Osteoblast (primary cell): ENCODE data around the gene ADAM10. TPM values are rescaled to one million over a fixed set of nuclear protein-coding genes. Genes with fewer than 3 reads are reported as not detected.

ENCODE experiments used
- DNase-seq: peaks from one replicate; pipeline ENCODE4 v3.0.0; 2011; ENCODE audit warnings: low spot score, mixed read lengths; ENCODE audit not compliant: insufficient read length; ENCODE audit errors: missing footprints
- H2AFZ ChIP-seq: 2 replicates; pipeline ENCODE4 v1.6.0; 2011; ENCODE audit warnings: mild to moderate bottlenecking, low read length
- H3K27ac ChIP-seq: 2 replicates; pipeline ENCODE4 v1.5.1; 2011; ENCODE audit warnings: mild to moderate bottlenecking, low read depth, low read length, moderate library complexity
- H3K27me3 ChIP-seq: 2 replicates; pipeline ENCODE4 v1.6.0; 2012; ENCODE audit warnings: mild to moderate bottlenecking, control low read depth, inconsistent platforms, low read length, moderate library complexity; ENCODE audit not compliant: insufficient read depth
- H3K36me3 ChIP-seq: 2 replicates; pipeline ENCODE4 v1.5.1; 2011; ENCODE audit warnings: mild to moderate bottlenecking, low read length, control low read depth, moderate library complexity; ENCODE audit not compliant: insufficient read depth
- H3K4me1 ChIP-seq: 2 replicates; pipeline ENCODE4 v1.5.1; 2011; ENCODE audit warnings: mild to moderate bottlenecking, low read length, control low read depth, moderate library complexity; ENCODE audit not compliant: insufficient read depth
- H3K4me2 ChIP-seq: 2 replicates; pipeline ENCODE4 v1.6.0; 2011; ENCODE audit warnings: mild to moderate bottlenecking, low read length; ENCODE audit not compliant: insufficient read depth
- H3K4me3 ChIP-seq: fragments of 200-600 bp; sonication (generic); 3 replicates; pipeline ENCODE4 v1.5.1; 2012; ENCODE audit warnings: mild to moderate bottlenecking, low read length, inconsistent platforms; ENCODE audit not compliant: insufficient read depth
- H3K79me2 ChIP-seq: 2 replicates; pipeline ENCODE4 v1.6.0; 2012; ENCODE audit warnings: mild to moderate bottlenecking, low read length, control low read depth, inconsistent platforms; ENCODE audit not compliant: insufficient read depth
- H3K9me3 ChIP-seq: 2 replicates; pipeline ENCODE4 v1.5.1; 2011; ENCODE audit warnings: low read depth, low read length, control low read depth
- H4K20me1 ChIP-seq: 2 replicates; pipeline ENCODE4 v1.6.0; 2012; ENCODE audit warnings: mild to moderate bottlenecking, low read length, control low read depth; ENCODE audit not compliant: insufficient read depth
- total RNA-seq: library from RNA; depleted of rRNA; stranded (reverse); fragments of >200 nt; gene quantifications from 2 replicates; pipeline ENCODE4 v1.2.3, GENCODE V29; 2012
- TF ChIP-seq, protein P1 (sequence below): IDR thresholded peaks from 2 replicates; pipeline ENCODE4 v1.5.1; 2011; ENCODE audit warnings: mild to moderate bottlenecking, low read depth, low read length, moderate library complexity; ENCODE audit errors: extremely low read depth

The ADAM10 gene
- total RNA-seq, 1 donor: 122 TPM

DNA sequence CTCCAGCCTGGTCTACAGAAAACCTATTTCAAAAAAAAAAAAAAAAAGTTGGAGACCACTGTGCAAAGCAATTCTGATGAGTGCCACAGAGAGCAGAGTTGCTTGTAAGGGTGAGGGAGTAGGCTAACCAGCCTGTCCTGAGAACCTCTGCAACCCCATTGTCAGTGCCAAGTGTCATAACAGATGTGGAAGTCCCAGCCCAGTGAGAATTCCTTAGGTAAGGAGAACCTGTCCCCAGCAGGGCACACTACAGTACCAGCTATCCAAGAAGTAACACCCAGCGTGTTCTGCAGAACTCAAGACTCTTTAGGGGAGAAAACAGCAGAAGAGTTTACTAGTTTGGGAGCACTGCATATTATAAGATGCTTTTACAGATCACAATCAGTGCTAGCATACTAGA, 161.4 kb downstream of the ADAM10 start:
- Histone ChIP-seq H3K4me2 (no peak overlapping the region), H3K4me3 (no peak overlapping the region), H3K4me1 (no peaks in the 10 kb centered on the region), H3K79me2 (no peaks in the 10 kb centered on the region), H3K27ac (no peak overlapping the region), H3K27me3 (peaks cover 4% of the 10 kb centered on the region), H4K20me1 (no peaks in the 10 kb centered on the region), H3K9me3 (no peaks in the 10 kb centered on the region), H3K36me3 (no peaks in the 10 kb centered on the region), H2AFZ (no peak overlapping the region)
- DNase-seq: no peak
- TF ChIP-seq, protein P1, sequence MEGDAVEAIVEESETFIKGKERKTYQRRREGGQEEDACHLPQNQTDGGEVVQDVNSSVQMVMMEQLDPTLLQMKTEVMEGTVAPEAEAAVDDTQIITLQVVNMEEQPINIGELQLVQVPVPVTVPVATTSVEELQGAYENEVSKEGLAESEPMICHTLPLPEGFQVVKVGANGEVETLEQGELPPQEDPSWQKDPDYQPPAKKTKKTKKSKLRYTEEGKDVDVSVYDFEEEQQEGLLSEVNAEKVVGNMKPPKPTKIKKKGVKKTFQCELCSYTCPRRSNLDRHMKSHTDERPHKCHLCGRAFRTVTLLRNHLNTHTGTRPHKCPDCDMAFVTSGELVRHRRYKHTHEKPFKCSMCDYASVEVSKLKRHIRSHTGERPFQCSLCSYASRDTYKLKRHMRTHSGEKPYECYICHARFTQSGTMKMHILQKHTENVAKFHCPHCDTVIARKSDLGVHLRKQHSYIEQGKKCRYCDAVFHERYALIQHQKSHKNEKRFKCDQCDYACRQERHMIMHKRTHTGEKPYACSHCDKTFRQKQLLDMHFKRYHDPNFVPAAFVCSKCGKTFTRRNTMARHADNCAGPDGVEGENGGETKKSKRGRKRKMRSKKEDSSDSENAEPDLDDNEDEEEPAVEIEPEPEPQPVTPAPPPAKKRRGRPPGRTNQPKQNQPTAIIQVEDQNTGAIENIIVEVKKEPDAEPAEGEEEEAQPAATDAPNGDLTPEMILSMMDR: no peak

DNA sequence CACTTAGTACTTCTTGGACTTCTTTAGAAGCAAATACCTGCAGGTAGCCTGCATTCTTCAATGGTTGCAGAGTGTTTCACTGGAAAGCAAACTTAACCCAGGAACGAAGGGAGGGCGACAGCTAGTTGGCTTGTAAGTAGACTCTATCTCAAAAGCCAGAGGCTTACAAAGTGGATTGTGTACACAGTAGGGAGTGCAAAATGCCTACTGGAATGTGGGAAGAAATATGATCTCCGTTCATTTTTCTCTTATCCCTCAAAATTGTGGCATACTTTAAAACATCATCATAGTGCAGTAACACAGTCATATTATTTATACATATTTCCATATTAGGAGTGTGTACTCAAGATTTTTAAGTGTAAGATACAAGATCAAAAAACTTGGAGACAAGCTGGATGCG, 162.0 kb downstream of the ADAM10 start:
- H3K4me2 ChIP-seq: no peak overlapping the region
- peaks cover 4% of the 10 kb centered on the region for H3K27me3 ChIP-seq
- no peaks in the 10 kb centered on the region for H3K36me3 ChIP-seq
- no peak for DNase-seq
- TF ChIP-seq, protein P1: no peak
- H2AFZ ChIP-seq: no peak overlapping the region
- H4K20me1 ChIP-seq: no peaks in the 10 kb centered on the region
- no peaks in the 10 kb centered on the region for H3K4me1 ChIP-seq
- no peak overlapping the region for H3K27ac ChIP-seq
- no peaks in the 10 kb centered on the region for H3K79me2 ChIP-seq
- H3K9me3 ChIP-seq: no peaks in the 10 kb centered on the region
- H3K4me3 ChIP-seq: no peak overlapping the region

DNA sequence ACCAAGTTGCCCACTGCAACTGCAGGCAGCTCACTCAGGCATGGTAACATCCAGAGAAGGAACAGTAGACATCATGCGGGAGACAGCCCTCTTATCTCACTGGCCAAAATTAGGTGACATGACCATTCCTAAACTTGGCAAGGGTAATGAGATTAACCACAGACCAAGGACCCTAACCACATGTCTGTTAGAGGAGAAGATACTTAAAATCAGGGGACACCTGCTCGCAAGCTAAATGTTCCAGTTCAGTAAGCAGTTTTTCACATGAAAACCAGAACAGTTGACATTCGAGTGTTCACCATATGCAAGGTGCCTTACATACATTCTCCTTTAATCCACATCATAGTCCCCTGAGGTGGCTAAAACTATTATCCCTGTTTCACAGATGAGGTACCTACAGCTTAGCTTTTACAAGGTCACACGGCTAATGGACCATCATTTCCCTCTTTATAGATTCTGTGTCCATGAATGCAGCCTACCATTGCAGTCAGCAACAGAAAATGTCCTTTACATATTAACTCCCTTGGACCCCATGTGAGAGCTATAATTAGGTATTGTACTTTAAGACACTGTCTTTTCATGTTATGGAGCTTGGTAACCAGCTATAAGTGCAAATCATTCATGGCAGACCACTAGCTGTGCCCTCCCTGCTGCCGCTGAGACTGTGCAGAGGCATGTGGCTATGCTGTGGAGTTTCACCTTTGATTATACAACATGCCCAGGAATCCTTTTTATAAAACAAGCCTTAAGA, 163.6 kb downstream of the ADAM10 start:
- no peaks in the 10 kb centered on the region for H3K36me3 ChIP-seq
- H3K27ac ChIP-seq: no peak overlapping the region
- no peaks in the 10 kb centered on the region for H3K9me3 ChIP-seq
- TF ChIP-seq, protein P1: no peak
- no peaks in the 10 kb centered on the region for H4K20me1 ChIP-seq
- no peak for DNase-seq
- H3K79me2 ChIP-seq: no peaks in the 10 kb centered on the region
- H3K27me3 ChIP-seq: peaks cover 4% of the 10 kb centered on the region
- no peaks in the 10 kb centered on the region for H3K4me1 ChIP-seq
- H3K4me3 ChIP-seq: no peak overlapping the region
- H3K4me2 ChIP-seq: no peak overlapping the region
- H2AFZ ChIP-seq: no peak overlapping the region

DNA sequence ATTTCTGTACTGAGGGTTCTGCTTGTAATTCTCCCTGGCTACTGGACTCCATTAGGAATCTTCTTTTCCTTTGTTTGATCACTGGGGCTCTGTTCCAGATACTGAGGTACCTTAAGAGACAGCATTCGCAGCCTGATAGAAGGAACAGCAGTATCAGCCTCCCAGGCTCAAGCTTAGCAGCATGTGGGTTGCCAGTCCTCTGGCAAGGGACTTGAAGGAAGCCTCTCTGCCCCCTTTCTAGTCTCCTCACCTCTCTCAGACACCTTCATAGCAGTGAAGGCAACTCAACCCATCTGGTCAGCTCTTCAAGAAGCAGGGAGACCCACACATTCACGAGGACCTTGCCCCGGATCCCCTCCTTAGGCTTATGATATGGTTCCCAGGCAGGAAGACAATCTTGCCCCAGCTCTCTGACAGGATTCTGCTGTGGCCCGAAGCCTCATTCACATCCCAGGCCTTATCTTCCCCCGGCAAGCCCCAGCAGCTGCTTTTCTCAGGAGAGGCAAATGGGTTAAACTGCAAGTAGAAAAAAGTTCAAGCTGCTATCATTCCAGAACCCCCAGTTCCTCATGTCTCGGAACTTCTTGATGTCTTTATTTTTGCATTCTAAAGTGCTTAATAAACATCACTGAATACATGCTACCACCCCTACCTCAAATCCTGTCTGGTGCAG, 164.6 kb downstream of the ADAM10 start:
- no peaks in the 10 kb centered on the region for H4K20me1 ChIP-seq
- no peaks in the 10 kb centered on the region for H3K36me3 ChIP-seq
- H3K9me3 ChIP-seq: no peaks in the 10 kb centered on the region
- no peak overlapping the region for H3K27ac ChIP-seq
- no peak overlapping the region for H3K4me2 ChIP-seq
- H2AFZ ChIP-seq: no peak overlapping the region
- H3K4me3 ChIP-seq: no peak overlapping the region
- H3K79me2 ChIP-seq: no peaks in the 10 kb centered on the region
- H3K4me1 ChIP-seq: no peaks in the 10 kb centered on the region
- TF ChIP-seq, protein P1: no peak
- peaks cover 4% of the 10 kb centered on the region for H3K27me3 ChIP-seq
- no peak for DNase-seq
